Mucosa of stomach (tissue), 1 donor: ENCODE results near the gene PRCD.
"Not testable (repeated sequence)": the region's sequence is repeated elsewhere in the genome, so short reads cannot be mapped to it uniquely, and the experiment has no call there.

Experiments used
- H3K27me3 ChIP-seq: one replicate; pipeline ENCODE4 v1.7.0; 2013; ENCODE audit warnings: mild to moderate bottlenecking, low read length; ENCODE audit not compliant: control insufficient read depth, insufficient read depth
- H3K36me3 ChIP-seq: one replicate; pipeline ENCODE4 v1.7.0; 2013; ENCODE audit warnings: low read length; ENCODE audit not compliant: control insufficient read depth, insufficient read depth
- H3K4me1 ChIP-seq: one replicate; pipeline ENCODE4 v1.7.0; 2013; ENCODE audit warnings: mild to moderate bottlenecking, low read length; ENCODE audit not compliant: control insufficient read depth, insufficient read depth
- H3K4me3 ChIP-seq: one replicate; pipeline ENCODE4 v1.7.0; 2013; ENCODE audit warnings: low read length
- H3K9ac ChIP-seq: one replicate; pipeline ENCODE4 v1.7.0; 2013; ENCODE audit warnings: mild to moderate bottlenecking, low read length, moderate library complexity
- H3K9me3 ChIP-seq: one replicate; pipeline ENCODE4 v1.7.0; 2013; ENCODE audit warnings: mild to moderate bottlenecking, low read length, moderate library complexity; ENCODE audit not compliant: control insufficient read depth
- donor health status: Pancreatic carcinoma.

PRCD gene

DNA sequence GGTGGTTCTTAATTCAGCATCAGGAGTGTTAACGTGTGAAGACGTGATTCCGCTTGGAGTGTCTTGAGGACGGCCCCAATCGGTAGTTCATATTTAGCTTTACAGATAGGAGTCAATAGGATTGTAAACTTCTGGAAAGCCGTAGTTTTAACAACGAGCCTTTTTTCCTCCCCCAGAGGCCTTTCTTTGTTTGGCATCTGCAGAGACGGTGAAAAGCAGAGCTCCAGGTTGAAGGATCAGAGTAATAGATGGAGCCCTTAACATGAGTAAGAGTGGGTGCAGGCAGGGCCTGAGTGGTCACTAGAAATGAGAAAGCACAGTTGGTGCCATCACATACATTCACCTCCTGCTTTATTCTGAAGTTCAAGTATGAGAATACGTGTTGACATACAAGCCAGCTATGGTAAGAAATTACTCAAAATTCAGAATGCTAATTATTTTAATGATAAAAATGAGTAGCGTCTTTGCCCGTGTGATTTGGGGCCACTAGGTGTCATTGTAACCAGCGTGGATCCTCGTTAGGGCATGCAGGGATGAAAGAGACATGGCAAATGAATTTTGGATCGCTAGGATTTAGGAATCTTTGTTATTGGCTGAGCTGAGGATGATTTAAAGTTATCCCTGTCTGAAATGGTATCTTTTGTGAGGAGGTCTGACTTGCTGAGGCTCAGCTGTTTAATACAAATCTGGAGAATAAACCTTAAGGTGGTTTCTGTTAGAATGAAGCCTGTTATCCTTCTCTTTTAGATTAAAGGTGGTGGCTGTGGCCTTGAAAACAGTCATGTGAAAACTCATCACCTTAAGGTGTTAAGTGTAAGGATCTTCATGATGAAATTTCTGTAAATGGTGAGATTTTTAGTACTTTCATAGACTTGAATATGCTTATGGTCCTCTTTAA is 18.6 kb downstream of the PRCD start:
- Histone ChIP-seq H3K9me3 (no peaks in the 10 kb centered on the region), H3K27me3 (no peaks in the 10 kb centered on the region), H3K9ac (peak overlapping the region; percentile 88), H3K4me1 (peaks cover 26% of the 10 kb centered on the region), H3K4me3 (peak overlapping the region; percentile 92), H3K36me3 (no peaks in the 10 kb centered on the region)

DNA sequence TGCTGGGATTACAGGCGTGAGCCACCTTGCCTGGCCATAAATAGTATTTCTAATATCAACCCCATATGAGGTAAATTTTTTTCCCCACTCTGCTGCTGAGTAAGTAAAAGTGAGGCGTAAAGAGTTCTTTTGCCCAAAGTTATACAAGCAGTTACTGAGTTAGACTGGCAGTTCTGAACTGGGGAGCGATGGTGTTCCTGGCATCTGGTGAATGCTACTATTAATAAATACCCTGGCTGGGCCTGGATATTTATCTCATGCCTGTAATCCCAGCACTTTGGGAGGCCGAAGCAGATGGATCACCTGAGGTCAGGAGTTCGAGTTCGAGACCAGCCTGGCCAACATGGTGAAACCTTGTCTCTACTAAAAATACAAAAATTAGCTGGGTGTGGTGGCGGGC is 19.6 kb downstream of the PRCD start:
- H3K9ac ChIP-seq, H3K27me3 ChIP-seq, H3K36me3 ChIP-seq, H3K4me3 ChIP-seq, H3K9me3 ChIP-seq: not testable (repeated sequence)
- peaks cover 26% of the 10 kb centered on the region for H3K4me1 ChIP-seq

DNA sequence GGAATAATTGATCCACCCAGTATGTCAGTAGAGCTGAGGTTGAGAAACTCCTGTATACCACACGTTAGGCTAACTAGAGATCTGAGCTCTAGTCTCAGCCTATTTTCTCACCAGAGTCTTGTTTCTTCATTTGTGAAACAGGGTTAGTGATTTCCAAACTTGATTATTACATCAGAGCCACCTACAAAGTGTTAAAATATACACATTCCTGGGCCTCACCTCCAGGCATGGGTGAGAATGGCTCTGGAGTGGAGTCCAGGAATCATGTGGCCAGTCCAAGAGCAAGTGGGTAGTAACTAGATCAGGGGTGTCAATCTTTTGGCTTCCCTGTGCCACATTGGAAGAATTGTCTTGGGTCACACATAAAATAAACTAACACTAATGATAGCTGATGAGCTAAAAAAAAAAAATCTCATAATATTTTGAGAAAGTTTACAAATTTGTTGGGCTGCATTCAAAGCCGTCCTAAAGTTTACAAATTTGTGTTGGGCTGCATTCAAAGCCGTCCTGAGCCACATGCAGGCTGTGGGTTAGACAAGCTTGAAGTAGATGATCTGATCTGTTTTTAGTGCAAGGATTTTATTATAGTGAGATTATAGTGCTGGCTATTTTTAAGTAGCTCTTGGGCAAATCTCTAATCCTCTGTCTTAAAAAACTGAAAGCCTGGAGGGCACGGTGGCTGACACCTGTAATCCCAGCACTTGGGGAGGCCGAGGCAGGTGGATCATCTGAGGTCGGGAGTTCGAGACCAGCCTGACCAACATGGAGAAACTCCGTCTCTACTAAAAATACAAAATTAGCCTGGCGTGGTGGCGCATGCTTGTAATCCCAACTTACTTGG is 20.4 kb downstream of the PRCD start:
- no peaks in the 10 kb centered on the region for H3K9me3 ChIP-seq
- no peaks in the 10 kb centered on the region for H3K27me3 ChIP-seq
- H3K4me3 ChIP-seq, result no peak overlapping the region
- H3K4me1 ChIP-seq, result peaks cover 26% of the 10 kb centered on the region
- H3K36me3 ChIP-seq, result peaks cover 3% of the 10 kb centered on the region
- H3K9ac ChIP-seq, result peak overlapping the region; percentile 22

DNA sequence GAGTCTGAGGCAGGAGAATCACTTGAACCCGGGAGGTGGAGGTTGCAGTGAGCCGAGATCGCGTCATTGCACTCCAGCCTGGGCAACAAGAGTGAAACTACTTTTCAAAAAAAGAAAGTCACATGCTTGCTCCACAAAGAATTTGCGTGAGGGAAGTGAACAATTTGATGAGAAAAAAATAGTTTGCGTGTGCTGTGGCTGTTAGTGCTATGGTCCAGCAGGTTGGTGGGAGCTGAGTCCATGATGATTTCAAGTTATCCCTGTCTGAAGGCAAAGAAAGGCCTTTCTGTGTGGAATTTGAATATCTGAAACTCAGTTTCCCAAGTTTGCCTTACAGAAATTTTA is 21.0 kb downstream of the PRCD start:
- no peak overlapping the region for H3K4me3 ChIP-seq
- peaks cover 9% of the 10 kb centered on the region for H3K36me3 ChIP-seq
- no peaks in the 10 kb centered on the region for H3K9me3 ChIP-seq
- no peak overlapping the region for H3K9ac ChIP-seq
- H3K4me1 ChIP-seq, result peaks cover 26% of the 10 kb centered on the region
- H3K27me3 ChIP-seq, result no peaks in the 10 kb centered on the region

DNA sequence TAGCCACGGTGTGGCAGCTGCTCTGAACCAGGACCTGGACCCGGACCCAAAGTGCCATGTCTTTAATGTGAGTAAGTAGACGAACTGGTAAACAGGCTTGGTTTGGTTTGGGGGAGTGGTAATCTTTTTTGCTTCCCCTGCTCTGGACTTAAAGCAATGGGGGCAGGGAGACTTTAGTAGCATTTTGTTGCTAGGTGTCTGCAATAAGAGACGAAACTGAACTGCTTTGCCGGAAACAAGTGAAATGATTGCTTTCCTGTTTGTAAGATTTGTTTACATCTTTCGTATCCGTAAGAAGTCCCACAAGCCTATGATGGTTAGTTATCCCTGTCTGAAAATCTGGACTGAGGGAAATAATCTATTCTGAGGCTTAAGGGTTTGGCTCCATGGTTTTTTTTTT is 21.5 kb downstream of the PRCD start:
- no peak overlapping the region for H3K9ac ChIP-seq
- peaks cover 25% of the 10 kb centered on the region for H3K4me1 ChIP-seq
- H3K27me3 ChIP-seq, result no peaks in the 10 kb centered on the region
- H3K36me3 ChIP-seq, result peaks cover 9% of the 10 kb centered on the region
- H3K9me3 ChIP-seq, result no peaks in the 10 kb centered on the region
- no peak overlapping the region for H3K4me3 ChIP-seq

DNA sequence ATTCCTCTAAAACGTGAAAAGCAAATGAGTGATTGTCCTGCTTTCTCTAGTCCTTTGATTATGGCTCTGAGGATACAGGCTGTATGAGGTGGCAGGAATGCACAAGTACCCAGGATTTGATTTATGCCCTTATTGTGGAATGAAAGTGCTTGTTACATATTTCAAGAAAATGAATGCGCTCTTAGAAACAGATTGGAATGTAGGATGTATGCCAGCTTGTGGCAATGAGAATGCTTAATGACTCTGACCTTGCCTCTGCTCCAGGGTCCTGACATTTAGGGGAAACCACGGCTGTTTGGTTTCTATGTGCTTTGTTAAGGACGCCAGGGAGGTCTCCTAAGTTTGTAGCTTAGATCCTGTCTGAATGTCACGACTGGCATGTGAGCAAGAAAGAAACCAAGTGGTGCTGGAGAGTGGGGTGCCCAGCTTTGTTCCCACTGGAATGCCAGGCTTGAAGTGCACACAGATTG is 22.0 kb downstream of the PRCD start:
- H3K4me1 ChIP-seq, result peaks cover 20% of the 10 kb centered on the region
- H3K9ac ChIP-seq, result no peak overlapping the region
- H3K9me3 ChIP-seq, result no peaks in the 10 kb centered on the region
- H3K4me3 ChIP-seq, result no peak overlapping the region
- H3K27me3 ChIP-seq, result no peaks in the 10 kb centered on the region
- H3K36me3 ChIP-seq, result peaks cover 9% of the 10 kb centered on the region

DNA sequence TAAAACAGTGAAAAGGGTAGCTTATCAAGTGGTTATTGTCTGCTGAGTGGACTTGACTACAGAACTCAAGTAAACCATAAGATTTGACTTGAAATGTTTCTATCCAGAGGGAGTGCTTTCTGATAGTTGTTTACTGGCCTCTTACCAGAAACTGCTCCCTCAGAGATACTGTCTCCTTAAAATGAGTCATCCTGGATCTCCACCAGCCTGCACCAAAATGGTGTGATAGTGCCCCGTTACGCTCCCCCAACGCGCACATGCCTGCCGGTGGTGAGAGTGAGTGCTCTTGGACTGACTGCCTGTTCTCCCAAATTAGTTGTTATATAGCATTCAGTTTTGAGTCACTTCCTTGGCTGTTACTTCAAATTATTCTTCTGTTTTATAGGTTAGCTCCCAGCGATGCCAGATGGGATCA is 22.9 kb downstream of the PRCD start:
- Histone ChIP-seq H3K27me3 (no peaks in the 10 kb centered on the region), H3K4me3 (no peak overlapping the region), H3K36me3 (peaks cover 9% of the 10 kb centered on the region), H3K9me3 (no peaks in the 10 kb centered on the region), H3K9ac (no peak overlapping the region), H3K4me1 (peaks cover 23% of the 10 kb centered on the region)

DNA sequence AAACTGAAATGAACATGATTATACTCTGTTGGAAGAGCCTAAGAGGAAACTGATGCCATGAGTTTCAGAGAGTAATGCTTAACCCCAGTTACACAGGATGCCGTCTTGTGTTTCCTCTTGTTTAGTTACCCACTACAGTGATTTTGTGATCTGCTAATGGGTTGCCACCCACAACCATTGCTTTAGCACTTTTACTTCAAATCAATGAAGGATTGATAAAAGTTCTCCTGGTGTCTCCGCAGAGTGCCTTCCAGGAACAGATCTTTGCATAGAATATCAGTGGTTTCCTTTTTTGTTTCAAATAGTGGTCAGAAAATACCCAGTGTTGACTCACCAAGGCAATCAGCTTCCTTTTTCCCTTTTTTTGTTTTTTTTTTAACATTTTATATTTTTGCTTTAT is 23.5 kb downstream of the PRCD start:
- peaks cover 29% of the 10 kb centered on the region for H3K4me1 ChIP-seq
- H3K27me3 ChIP-seq, H3K4me3 ChIP-seq, H3K9ac ChIP-seq, H3K36me3 ChIP-seq, H3K9me3 ChIP-seq: not testable (repeated sequence)

DNA sequence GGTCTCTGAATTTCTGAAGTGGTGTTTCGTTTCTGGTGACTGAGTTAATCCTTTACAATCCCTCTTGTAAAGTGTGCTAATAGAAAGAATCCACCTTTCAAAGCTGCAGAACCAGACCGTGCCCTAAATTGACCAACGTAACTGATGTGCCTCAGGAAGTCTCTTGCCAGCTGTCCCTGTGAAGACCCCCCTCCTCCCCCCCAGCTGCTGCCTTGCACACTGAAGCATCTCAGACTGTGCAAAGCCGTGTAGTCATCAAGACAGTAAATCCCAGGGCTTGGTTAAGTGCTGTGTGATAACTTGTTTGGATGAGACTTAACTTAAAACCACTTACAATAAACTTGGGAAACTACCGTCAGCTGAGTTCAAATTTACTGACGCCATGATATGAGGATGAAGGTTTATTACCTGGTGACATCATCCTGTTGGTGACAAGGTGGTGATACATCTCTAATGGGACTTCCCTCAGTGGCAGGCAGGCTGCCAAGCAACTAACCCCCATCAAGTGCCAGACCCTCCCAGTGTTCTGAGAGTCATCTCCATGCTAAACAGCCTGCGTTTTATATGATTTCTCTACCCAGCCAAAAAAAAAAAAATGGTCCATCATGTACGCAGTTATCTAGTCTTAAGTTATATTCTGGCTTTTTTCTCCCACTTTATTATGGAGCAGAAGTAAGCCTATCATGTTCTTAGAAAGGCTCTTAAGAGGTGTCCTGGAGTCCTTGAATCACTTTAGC is 25.3 kb downstream of the PRCD start:
- not testable (repeated sequence) for H3K9ac ChIP-seq, H3K27me3 ChIP-seq, H3K36me3 ChIP-seq, H3K4me3 ChIP-seq, H3K9me3 ChIP-seq
- peaks cover 25% of the 10 kb centered on the region for H3K4me1 ChIP-seq

DNA sequence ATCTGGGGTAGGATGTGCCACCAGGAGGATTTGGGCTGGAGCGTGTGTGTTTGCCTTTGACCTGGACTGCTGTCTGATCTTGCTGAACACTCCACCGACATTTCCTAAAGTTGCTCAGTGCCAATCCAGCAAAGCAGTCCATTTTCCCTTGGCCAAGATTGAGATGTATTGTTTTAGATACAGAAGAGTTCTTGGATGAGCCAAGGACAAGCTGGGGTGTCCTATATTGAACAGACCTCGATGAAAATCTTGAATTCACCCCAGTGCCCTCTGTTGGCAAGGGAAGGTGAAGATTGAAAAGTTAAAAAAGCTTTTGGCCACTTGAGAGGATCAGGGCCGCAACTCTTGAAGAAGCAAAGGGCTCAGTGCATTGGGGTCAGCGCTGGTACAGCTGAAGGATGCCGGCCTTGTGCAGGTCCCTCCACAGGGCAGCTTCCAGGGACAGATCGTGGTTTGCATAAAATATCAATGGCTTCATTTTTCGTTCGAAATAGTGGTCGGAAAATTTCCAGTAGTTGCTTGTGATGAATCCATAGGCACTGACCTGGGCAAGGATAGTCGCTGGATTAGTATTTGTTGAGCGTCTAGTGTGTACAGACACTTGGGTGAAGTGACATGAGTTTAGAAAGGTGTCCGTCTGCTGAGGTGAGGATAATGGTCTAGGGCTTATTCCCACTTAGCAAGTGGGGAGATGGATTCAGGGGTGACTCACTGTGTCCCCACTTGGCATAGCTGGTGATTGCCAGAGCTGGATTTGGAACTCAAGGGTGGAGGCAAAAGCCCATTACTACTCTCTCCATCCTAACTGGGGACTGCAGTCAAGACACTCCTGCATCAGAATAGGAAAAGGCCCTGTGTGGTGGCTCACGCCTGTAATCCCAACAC is 26.1 kb downstream of the PRCD start:
- no peak overlapping the region for H3K9ac ChIP-seq
- peaks cover 20% of the 10 kb centered on the region for H3K4me1 ChIP-seq
- H3K9me3 ChIP-seq, result no peaks in the 10 kb centered on the region
- H3K27me3 ChIP-seq, result peaks cover 3% of the 10 kb centered on the region
- peaks cover 13% of the 10 kb centered on the region for H3K36me3 ChIP-seq
- no peak overlapping the region for H3K4me3 ChIP-seq

DNA sequence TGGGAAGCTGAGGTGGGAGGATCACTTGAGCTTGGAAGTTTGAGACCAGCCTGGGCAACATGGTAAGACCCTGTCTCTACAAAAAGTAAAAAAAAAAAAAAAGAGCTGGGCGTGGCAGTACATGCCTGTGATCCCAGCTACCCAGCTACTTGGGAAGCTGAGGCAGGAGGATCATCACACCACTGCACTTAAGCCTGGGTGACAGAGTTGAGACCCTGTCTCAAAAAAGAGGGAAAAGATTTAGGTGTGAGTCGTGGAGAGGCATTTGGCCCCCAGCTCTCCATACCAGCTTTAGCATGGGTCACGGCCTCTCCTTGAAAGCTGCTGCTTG is 26.7 kb downstream of the PRCD start:
- peaks cover 3% of the 10 kb centered on the region for H3K27me3 ChIP-seq
- H3K4me3 ChIP-seq, result no peak overlapping the region
- peaks cover 14% of the 10 kb centered on the region for H3K36me3 ChIP-seq
- no peak overlapping the region for H3K9ac ChIP-seq
- no peaks in the 10 kb centered on the region for H3K9me3 ChIP-seq
- peaks cover 14% of the 10 kb centered on the region for H3K4me1 ChIP-seq
